ENCODE data around the gene KLHL24.
"Not testable (repeated sequence)": the region's sequence is repeated elsewhere in the genome, so short reads cannot be mapped to it uniquely, and the experiment has no call there.

The KLHL24 gene, protein sequence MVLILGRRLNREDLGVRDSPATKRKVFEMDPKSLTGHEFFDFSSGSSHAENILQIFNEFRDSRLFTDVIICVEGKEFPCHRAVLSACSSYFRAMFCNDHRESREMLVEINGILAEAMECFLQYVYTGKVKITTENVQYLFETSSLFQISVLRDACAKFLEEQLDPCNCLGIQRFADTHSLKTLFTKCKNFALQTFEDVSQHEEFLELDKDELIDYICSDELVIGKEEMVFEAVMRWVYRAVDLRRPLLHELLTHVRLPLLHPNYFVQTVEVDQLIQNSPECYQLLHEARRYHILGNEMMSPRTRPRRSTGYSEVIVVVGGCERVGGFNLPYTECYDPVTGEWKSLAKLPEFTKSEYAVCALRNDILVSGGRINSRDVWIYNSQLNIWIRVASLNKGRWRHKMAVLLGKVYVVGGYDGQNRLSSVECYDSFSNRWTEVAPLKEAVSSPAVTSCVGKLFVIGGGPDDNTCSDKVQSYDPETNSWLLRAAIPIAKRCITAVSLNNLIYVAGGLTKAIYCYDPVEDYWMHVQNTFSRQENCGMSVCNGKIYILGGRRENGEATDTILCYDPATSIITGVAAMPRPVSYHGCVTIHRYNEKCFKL

GRCh38 chr3:183635431-183636220 lies at the start of gene KLHL24:
TSS of gene KLHL24 (plus strand) at chr3:183635623. CDS start at chr3:183650357, 14,734 bp downstream.
- DNase-seq (ENCODE audit: low spot score) = peak; percentile 96

- no peak for DNase-seq (ENCODE audit: low spot score)
These were observed 48.9 kb upstream of the KLHL24 start for GRCh38 chr3:183586477-183586876.

DNA sequence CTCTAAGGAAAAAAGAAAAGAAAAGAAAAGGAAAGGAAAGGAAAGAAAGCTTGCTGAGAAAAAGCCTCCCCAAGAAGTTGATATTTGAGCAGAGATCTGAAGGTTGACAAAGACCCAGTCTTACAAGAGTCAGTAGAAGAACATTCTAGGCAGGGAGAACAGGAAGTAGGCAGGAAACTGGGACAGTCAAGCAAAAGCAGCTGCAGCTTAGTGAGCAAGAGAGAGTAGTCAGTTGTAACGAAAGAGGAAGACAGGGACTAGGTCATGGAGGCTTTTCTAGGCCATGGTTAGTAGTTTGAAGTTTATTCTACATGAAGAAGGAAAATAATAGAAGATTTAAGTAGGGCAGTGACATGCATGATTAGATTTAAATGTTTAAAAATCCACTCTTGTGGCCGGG lies 48.1 kb upstream of the KLHL24 start:
- DNase-seq (ENCODE audit: low spot score) = no peak

- DNase-seq (ENCODE audit: low spot score) = no peak
These were observed 45.0 kb upstream of the KLHL24 start for GRCh38 chr3:183590442-183590841.

DNA sequence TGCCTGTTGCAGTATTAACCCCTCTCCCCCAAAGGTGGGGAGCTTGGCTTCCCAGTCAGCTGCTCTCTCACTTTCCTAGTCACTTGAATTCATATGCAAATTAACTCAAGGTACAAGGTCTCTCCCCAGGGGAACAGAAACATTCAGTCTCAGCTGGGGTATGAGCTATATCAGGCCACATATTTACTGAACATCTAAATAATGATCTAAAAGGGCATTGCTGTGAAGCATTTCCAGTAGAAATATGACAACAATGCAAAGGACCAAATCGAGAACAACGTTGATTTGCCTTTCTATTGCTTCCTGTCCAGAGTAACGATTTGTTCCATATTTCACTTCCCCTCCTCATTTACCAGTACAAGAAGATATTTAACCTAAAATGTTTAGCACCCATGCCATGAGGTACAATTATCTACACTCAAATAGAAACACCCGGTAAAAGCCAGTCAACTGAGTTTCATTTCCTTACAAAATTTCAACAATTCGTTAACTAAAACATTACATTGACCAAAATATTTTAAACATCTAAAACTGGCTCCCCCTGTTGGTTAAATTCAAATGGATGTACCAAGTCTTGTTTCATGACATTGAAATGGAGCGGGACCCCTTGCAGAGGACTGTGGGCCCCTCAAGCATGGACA lies 43.4 kb upstream of the KLHL24 start:
- no peak for DNase-seq (ENCODE audit: low spot score)

DNA sequence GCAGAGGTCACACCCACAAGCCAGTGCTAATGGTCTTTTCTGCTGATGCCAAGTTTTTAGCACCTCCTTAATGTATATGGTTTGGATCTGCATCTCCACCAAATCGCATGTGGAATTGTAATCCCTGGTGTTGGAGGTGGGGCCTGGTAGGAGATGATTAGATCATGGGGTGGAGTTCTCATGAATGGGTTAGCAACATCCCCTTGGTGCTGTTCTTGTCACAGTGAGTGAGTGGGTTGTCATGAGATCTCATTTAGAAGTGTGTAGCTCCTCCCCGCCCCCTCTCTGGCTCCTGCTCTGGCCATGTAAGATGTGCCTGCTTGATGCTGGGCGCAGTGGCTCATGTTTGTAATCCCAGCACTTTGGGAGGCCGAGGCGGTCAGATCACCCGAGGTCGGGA lies 42.6 kb upstream of the KLHL24 start:
- no peak for DNase-seq (ENCODE audit: low spot score)

DNA sequence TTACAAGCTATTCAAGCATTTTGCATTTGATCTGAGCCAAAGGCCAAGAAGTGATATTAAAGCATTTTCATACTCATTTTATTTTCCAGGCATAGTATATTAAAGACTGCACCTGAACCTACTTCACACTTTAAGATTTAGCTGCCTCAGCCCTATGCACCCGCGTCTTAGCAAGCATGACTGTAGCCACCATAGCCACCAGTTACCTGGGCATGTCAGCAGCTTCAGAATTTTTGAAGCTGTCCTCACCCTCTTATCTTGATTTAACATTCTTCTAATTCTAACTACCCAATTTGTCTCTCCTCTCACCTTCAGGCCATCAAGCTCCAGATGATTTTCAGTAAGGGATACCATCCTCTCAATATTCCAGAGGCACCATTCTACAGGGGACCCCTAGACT lies 40.8 kb upstream of the KLHL24 start:
- no peak for DNase-seq (ENCODE audit: low spot score)

DNA sequence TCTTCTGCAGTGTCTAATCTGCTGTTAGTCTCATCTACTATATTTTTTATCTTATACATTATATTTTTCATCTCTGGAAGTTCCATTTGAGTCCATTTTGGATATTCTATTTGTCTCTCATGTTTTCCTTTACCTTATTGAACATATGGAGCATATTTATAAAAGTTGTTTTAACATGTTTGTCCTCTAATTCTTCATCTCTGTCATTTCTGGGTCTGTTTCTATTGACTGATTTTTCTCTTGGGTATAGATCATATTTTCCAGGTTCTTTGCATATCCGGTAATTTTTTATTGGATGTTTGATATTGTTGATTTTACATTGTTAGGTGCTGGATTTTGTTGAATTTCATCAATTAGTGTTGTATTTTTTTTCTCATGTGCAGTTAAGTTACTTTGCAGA lies 37.5 kb upstream of the KLHL24 start:
- no peak for DNase-seq (ENCODE audit: low spot score)

DNA sequence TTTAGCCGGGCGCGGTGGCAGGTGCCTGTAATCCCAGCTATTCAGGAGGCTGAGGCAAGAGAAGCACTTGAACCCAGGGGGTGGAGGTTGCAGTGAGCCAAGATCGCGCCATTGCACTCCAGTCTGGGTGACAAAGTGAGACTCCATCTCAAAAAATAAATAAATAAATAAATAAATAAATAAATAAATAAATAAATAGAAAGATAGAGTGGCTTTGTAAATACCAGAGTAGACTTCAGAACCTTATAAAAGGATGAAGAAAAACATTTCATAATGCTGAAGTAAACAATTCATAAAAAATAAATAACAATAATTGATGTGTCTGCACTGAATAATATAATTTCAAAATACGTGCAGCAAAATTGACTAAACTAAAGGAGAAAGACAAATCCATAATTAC lies 24.1 kb upstream of the KLHL24 start:
- not testable (repeated sequence) for DNase-seq (ENCODE audit: low spot score)

GRCh38 chr3:183613366-183614285 lies 21.8 kb upstream of the KLHL24 start:
- DNase-seq (ENCODE audit: low spot score) = no peak

- DNase-seq (ENCODE audit: low spot score) = no peak
These were observed 16.9 kb upstream of the KLHL24 start for GRCh38 chr3:183618542-183618941.

DNA sequence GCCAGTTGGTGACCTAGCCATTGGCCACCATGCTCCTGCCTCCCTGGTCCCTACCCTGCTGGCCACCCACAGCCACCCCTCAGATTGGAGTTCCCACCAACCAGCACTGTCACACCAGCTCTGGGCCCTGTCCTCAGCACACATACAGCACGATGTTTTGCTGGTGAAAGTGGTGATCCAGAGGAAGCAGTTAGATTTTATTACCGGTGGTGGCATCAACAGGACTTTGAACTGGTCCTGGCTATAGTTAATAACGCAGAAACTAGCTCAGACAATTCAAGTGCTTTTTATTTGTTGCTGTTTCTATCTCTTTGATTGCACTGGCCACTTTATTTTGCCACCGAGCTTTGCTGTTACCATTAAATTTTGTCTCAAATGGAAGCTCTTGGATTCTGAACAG lies 16.4 kb upstream of the KLHL24 start:
- DNase-seq (ENCODE audit: low spot score) = no peak

- no peak for DNase-seq (ENCODE audit: low spot score)
These were observed 15.7 kb upstream of the KLHL24 start for GRCh38 chr3:183619624-183620251.

- no peak for DNase-seq (ENCODE audit: low spot score)
These were observed 15.2 kb upstream of the KLHL24 start for GRCh38 chr3:183620252-183620628.

DNA sequence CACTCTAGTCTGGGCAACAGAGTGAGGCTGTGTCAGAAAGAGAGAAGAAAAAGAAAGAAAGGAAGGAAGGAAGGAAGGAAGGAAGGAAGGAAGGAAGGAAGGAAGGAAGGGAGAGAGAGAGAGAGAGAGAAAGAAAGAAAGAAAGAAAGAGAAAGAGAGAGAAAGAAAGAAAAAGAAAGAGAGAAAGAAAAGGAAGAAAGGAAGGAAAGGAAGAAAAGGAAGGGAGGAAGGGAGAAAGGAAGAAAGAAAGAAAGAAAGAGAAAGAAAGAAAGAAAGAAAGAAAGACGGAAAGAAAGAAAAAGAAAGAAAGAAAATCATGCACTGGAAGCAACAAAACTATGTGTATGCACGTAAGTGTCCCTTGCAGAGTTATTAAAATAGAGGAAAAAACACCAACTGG lies 12.9 kb upstream of the KLHL24 start:
- not testable (repeated sequence) for DNase-seq (ENCODE audit: low spot score)

GRCh38 chr3:183626877-183627594 lies 8.4 kb upstream of the KLHL24 start:
- DNase-seq (ENCODE audit: low spot score) = no peak

DNA sequence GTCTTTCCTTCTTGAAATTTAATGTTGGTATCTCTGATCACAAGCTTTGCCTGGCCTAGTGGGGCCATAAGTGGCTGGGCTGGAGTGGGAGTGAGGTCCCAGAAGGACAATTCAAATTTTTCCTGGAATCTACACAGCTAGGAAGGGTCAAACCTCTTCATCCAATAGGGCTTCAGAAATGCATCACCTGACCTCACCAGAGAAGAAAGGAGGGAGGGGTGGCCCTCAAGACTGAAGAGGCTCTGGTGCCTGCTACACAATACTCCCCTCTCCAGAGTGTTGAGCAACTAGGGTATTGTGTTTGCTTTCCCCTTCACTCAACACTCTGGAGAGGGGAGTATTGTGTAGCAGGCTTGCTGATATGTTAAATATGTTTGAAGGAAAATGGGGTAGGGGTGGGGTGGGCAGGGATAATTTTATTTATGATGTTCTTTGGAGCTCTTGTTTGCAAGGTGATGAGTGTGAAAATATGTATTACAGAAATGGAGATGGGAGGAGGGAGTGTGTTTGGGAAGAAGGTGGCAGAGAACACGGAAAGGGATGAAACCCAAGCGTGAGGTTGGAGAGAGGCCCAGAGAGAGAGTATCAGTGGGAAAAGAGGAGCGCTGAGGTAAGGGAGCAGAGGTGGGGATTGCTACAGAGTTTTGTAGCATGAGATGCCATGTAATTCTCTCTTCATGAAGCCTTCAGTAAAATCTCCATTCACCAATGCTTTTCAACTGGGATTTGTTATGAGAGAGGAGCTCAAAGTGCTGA lies 5.7 kb upstream of the KLHL24 start:
- no peak for DNase-seq (ENCODE audit: low spot score)

GRCh38 chr3:183631715-183632114 lies 3.7 kb upstream of the KLHL24 start:
- DNase-seq (ENCODE audit: low spot score) = no peak

DNA sequence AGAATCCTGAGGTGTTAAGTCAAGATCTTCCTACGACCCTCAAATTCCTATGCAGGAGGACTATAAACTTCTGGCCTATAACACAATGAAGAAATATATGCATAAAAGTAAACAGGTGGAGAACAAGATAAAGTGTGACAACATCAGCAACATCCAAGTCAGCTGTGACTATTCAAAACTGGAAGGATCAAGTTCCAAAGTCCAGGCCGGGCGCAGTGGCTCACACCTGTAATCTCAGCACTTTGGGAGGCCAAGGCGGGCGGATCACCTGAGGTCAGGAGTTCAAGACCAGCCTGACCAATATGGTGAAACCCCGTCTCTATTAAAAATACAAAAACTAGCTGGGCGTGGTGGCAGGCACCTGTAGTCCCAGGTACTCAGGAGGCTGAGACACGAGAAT lies 2.7 kb upstream of the KLHL24 start:
- DNase-seq (ENCODE audit: low spot score) = not testable (repeated sequence)
